Osteoblast (primary cell): ENCODE results near the gene CMTM4. TPM values are rescaled to one million over a fixed set of nuclear protein-coding genes. Genes with fewer than 3 reads are reported as not detected.
A peak's percentile ranks its signal among the peaks of the same experiment; 100 is the strongest.
"Not testable (repeated sequence)": the region's sequence is repeated elsewhere in the genome, so short reads cannot be mapped to it uniquely, and the experiment has no call there.

ENCODE experiments used
- DNase-seq: peaks from one replicate; pipeline ENCODE4 v3.0.0; 2011; ENCODE audit warnings: low spot score, mixed read lengths; ENCODE audit not compliant: insufficient read length; ENCODE audit errors: missing footprints
- H2AFZ ChIP-seq: 2 replicates; pipeline ENCODE4 v1.6.0; 2011; ENCODE audit warnings: mild to moderate bottlenecking, low read length
- H3K27ac ChIP-seq: 2 replicates; pipeline ENCODE4 v1.5.1; 2011; ENCODE audit warnings: mild to moderate bottlenecking, low read depth, low read length, moderate library complexity
- H3K27me3 ChIP-seq: 2 replicates; pipeline ENCODE4 v1.6.0; 2012; ENCODE audit warnings: mild to moderate bottlenecking, control low read depth, inconsistent platforms, low read length, moderate library complexity; ENCODE audit not compliant: insufficient read depth
- H3K36me3 ChIP-seq: 2 replicates; pipeline ENCODE4 v1.5.1; 2011; ENCODE audit warnings: mild to moderate bottlenecking, low read length, control low read depth, moderate library complexity; ENCODE audit not compliant: insufficient read depth
- H3K4me1 ChIP-seq: 2 replicates; pipeline ENCODE4 v1.5.1; 2011; ENCODE audit warnings: mild to moderate bottlenecking, low read length, control low read depth, moderate library complexity; ENCODE audit not compliant: insufficient read depth
- H3K4me2 ChIP-seq: 2 replicates; pipeline ENCODE4 v1.6.0; 2011; ENCODE audit warnings: mild to moderate bottlenecking, low read length; ENCODE audit not compliant: insufficient read depth
- H3K4me3 ChIP-seq: fragments of 200-600 bp; sonication (generic); 3 replicates; pipeline ENCODE4 v1.5.1; 2012; ENCODE audit warnings: mild to moderate bottlenecking, low read length, inconsistent platforms; ENCODE audit not compliant: insufficient read depth
- H3K79me2 ChIP-seq: 2 replicates; pipeline ENCODE4 v1.6.0; 2012; ENCODE audit warnings: mild to moderate bottlenecking, low read length, control low read depth, inconsistent platforms; ENCODE audit not compliant: insufficient read depth
- H3K9me3 ChIP-seq: 2 replicates; pipeline ENCODE4 v1.5.1; 2011; ENCODE audit warnings: low read depth, low read length, control low read depth
- H4K20me1 ChIP-seq: 2 replicates; pipeline ENCODE4 v1.6.0; 2012; ENCODE audit warnings: mild to moderate bottlenecking, low read length, control low read depth; ENCODE audit not compliant: insufficient read depth
- CTCF ChIP-seq: IDR thresholded peaks from 2 replicates; pipeline ENCODE4 v1.5.1; 2011; ENCODE audit warnings: mild to moderate bottlenecking, low read depth, low read length, moderate library complexity; ENCODE audit errors: extremely low read depth
- total RNA-seq: library from RNA; depleted of rRNA; stranded (reverse); fragments of >200 nt; gene quantifications from 2 replicates; pipeline ENCODE4 v1.2.3, GENCODE V29; 2012

CMTM4 gene
- total RNA-seq, 1 donor = 42.7 TPM

- no peak overlapping the region for H3K4me2 ChIP-seq
- H3K27me3 ChIP-seq = no peaks in the 10 kb centered on the region
- H3K79me2 ChIP-seq = peaks cover 2% of the 10 kb centered on the region
- no peak overlapping the region for H2AFZ ChIP-seq
- no peak for TF ChIP-seq CTCF
- H4K20me1 ChIP-seq = peaks cover 3% of the 10 kb centered on the region
- no peak overlapping the region for H3K27ac ChIP-seq
- no peaks in the 10 kb centered on the region for H3K36me3 ChIP-seq
- DNase-seq = no peak
- no peak overlapping the region for H3K4me3 ChIP-seq
- H3K9me3 ChIP-seq = no peaks in the 10 kb centered on the region
- no peaks in the 10 kb centered on the region for H3K4me1 ChIP-seq
These were observed 27.6 kb downstream of the CMTM4 start for GRCh38 chr16:66668777-66669444.

DNA sequence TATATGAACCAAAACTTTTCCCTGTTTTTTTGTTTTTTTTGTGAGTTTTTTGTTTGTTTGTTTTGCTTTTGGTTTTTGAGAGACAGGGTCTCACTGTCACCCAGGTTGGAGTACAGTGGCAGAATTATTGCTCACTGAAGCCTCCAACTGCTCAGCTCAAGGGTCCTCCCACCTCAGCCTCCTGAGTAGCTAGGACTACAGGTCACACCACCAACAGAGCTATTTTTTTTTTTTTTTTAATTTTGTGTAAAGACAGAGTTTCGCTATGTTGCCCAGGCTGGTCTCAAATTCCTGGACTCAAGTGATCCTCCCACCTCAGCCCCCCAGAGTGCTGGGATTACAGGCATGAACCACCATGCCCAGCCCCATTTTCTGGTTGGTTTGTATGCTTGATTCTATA, 28.6 kb downstream of the CMTM4 start:
- no peak for DNase-seq
- no peak overlapping the region for H2AFZ ChIP-seq
- TF ChIP-seq CTCF = no peak
- no peaks in the 10 kb centered on the region for H3K36me3 ChIP-seq
- H4K20me1 ChIP-seq = no peaks in the 10 kb centered on the region
- H3K4me2 ChIP-seq = no peak overlapping the region
- peaks cover 2% of the 10 kb centered on the region for H3K79me2 ChIP-seq
- no peaks in the 10 kb centered on the region for H3K27me3 ChIP-seq
- H3K4me3 ChIP-seq = no peak overlapping the region
- H3K9me3 ChIP-seq = no peaks in the 10 kb centered on the region
- no peaks in the 10 kb centered on the region for H3K4me1 ChIP-seq
- no peak overlapping the region for H3K27ac ChIP-seq

- H3K4me2 ChIP-seq = no peak overlapping the region
- H3K79me2 ChIP-seq = peaks cover 8% of the 10 kb centered on the region
- H3K4me3 ChIP-seq = no peak overlapping the region
- no peaks in the 10 kb centered on the region for H3K27me3 ChIP-seq
- no peaks in the 10 kb centered on the region for H3K9me3 ChIP-seq
- peak; percentile 75 for DNase-seq
- peak overlapping the region; percentile 19 for H2AFZ ChIP-seq
- H3K36me3 ChIP-seq = no peaks in the 10 kb centered on the region
- TF ChIP-seq CTCF = peak; percentile 67
- no peaks in the 10 kb centered on the region for H4K20me1 ChIP-seq
- H3K4me1 ChIP-seq = peaks cover 28% of the 10 kb centered on the region
- peak overlapping the region; percentile 10 for H3K27ac ChIP-seq
These were observed 33.9 kb downstream of the CMTM4 start for GRCh38 chr16:66662445-66663194.

- not testable (repeated sequence) for DNase-seq, H3K9me3 ChIP-seq, H3K27me3 ChIP-seq, H3K79me2 ChIP-seq, H3K4me3 ChIP-seq, H4K20me1 ChIP-seq, H2AFZ ChIP-seq, H3K36me3 ChIP-seq
- Histone ChIP-seq H3K4me2 (peak overlapping the region; percentile 7), H3K27ac (peak overlapping the region; percentile 67), H3K4me1 (peaks cover 28% of the 10 kb centered on the region)
These were observed 34.7 kb downstream of the CMTM4 start for GRCh38 chr16:66661671-66662346.
